ENCODE data around the gene NAA60.

Gene NAA60

DNA sequence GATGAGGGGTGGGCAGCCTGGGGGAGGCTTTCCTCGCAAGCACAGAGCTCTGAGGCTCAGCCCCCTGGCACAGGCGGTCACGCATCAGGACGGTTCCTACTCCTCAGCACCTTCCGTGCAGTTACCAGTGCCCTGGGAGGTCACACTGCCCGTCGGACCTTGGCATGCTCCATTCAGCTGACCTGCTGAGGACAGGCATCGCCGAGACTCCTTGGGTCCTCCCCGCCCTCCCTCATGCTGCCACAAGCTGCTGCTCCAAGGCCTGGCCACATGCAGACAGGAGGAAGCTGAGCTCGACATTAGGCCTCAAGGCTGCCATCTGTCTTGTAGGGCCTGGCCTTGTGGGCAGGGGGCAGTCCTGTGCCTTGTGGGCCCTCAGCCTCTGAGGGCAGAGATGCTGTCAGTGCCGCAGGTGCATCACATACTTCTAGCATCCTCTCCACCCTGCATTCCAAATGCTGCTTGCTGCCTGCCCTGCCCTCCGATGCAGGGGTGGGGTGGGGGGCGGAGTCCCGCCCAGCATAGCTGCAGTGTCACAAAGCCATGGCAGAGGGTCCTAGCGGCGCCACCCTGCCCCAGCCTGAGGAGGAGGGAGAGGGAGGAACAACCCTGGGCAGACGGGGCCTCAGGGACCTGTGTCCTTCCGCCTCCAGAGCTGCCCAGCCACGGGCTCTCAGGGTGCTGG is 42.5 kb downstream of the NAA60 start:
- TF ChIP-seq POLR2AphosphoS5 (IDR thresholded peaks at IDR 0.05; ENCODE audit: low read depth, low read length): no peak

DNA sequence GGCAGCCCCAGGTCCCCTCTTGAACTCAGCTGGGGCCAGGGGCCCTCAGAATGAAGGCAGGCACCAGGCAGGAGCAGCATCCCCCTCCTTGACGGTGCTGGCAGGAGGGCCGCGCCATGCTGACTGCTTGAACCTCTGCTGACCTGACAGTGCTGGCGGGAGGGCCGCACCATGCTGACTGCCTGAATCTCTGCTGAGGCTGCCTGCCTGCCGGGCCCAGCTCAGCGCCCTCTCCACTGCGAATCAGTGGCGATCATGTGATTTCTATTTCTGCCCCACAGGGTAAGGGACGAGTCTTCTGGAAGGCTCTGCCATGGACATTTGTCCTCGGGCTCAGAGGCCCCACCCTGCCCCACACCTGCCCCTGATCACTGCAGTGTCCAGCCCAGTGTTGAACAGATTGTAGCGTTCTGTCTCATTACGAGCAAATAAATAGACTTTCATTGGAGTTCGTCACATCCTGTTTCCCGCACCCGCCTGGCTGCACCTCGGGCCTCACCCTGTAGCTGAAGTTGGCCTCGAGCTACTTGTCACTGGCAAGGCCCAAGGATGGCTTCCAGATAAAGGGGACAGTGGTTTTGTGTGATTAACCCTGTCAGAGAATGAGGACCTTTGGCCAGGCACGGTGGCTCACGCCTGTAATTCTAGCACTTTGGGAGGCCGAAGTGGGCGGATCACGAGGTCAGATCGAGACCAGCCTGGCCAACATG is 43.2 kb downstream of the NAA60 start:
- TF ChIP-seq POLR2AphosphoS5 (IDR thresholded peaks at IDR 0.05; ENCODE audit: low read depth, low read length) (no peak), TAF1 (IDR thresholded peaks at IDR 0.05; ENCODE audit: borderline replicate concordance, insufficient read depth, low read length) (no peak), FOXP2 (optimal IDR thresholded peaks at IDR 0.05; ENCODE audit: borderline replicate concordance, extremely low read depth, extremely low read length, insufficient read depth) (no peak), SIN3A (IDR thresholded peaks at IDR 0.05; ENCODE audit: borderline replicate concordance, insufficient read depth, low read length) (no peak)
- TF ChIP-seq, protein P1, sequence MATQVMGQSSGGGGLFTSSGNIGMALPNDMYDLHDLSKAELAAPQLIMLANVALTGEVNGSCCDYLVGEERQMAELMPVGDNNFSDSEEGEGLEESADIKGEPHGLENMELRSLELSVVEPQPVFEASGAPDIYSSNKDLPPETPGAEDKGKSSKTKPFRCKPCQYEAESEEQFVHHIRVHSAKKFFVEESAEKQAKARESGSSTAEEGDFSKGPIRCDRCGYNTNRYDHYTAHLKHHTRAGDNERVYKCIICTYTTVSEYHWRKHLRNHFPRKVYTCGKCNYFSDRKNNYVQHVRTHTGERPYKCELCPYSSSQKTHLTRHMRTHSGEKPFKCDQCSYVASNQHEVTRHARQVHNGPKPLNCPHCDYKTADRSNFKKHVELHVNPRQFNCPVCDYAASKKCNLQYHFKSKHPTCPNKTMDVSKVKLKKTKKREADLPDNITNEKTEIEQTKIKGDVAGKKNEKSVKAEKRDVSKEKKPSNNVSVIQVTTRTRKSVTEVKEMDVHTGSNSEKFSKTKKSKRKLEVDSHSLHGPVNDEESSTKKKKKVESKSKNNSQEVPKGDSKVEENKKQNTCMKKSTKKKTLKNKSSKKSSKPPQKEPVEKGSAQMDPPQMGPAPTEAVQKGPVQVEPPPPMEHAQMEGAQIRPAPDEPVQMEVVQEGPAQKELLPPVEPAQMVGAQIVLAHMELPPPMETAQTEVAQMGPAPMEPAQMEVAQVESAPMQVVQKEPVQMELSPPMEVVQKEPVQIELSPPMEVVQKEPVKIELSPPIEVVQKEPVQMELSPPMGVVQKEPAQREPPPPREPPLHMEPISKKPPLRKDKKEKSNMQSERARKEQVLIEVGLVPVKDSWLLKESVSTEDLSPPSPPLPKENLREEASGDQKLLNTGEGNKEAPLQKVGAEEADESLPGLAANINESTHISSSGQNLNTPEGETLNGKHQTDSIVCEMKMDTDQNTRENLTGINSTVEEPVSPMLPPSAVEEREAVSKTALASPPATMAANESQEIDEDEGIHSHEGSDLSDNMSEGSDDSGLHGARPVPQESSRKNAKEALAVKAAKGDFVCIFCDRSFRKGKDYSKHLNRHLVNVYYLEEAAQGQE (IDR thresholded peaks at IDR 0.05; ENCODE audit: insufficient read depth in 1 of 2, low read depth in 2 of 2, low read length in 2 of 2): no peak

DNA sequence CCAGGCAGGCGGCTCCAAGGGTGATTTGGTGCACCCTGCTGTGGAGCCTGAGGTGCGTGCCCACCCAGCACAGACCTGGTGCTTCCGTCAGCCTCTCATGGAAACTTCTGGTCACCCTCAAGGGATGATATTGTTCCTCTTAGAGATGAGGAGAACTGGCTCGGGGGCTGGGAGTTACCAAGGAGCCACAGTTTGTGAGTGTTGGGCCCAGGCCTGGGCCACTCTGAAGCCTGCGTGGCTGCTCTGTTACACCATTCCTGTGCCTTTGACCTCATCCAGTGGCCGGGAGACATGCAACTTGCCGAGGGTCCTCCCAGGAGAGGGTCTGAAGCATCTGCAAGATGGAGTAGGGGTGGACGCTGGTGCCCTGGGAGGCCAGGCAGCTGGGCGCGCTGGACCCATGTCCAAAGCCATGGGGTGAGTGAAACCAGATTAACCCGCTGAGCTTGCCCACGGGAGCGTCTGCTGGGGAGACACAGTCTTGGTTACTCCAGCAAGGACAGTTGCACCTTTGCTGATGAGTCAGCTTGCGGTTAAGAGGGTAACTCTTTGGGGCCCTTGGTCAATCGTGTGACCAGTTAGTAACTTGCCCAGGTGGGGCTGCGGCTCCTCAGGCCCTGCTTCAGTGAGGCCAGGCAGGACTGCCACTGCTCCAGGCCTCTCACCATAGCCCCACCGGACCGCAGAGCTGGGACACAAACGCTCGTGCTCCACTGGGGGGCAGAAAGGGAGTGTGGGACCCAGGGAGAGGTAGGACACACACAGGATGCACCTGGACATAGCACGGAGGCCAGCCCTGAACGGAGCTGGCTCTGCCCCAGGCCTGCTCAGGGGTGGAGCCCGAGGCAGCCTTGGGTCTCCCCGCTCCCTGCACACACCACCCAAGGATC is 44.3 kb downstream of the NAA60 start:
- no peak for TF ChIP-seq FOXP2 (optimal IDR thresholded peaks at IDR 0.05; ENCODE audit: borderline replicate concordance, extremely low read depth, extremely low read length, insufficient read depth)
- no peak for TF ChIP-seq SIN3A (IDR thresholded peaks at IDR 0.05; ENCODE audit: borderline replicate concordance, insufficient read depth, low read length)
- no peak for TF ChIP-seq POLR2AphosphoS5 (IDR thresholded peaks at IDR 0.05; ENCODE audit: low read depth, low read length)
- TF ChIP-seq, protein P1 (IDR thresholded peaks at IDR 0.05; ENCODE audit: insufficient read depth in 1 of 2, low read depth in 2 of 2, low read length in 2 of 2): no peak
- TF ChIP-seq TAF1 (IDR thresholded peaks at IDR 0.05; ENCODE audit: borderline replicate concordance, insufficient read depth, low read length): no peak

DNA sequence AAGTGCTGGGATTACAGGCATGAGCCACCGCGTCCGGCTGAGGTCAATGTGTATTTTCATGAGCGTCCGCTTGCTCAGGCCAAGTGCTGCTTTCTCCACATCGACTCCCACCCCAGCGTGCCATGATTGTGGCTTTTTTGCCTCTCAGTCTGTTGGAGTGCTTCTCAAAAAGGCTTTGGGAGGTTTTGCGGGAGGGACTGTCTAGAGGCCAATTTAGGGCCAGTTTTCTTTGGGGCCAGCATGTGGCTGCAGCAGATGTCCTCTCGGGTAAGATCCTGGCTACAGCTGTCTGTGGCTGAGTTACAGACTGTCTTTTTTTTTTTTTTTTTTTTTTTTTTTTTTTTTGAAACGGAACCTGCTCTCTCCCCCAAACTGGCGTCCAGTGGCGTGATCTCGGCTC is 45.3 kb downstream of the NAA60 start:
- TF ChIP-seq SIN3A (IDR thresholded peaks at IDR 0.05; ENCODE audit: borderline replicate concordance, insufficient read depth, low read length) (no peak), FOXP2 (optimal IDR thresholded peaks at IDR 0.05; ENCODE audit: borderline replicate concordance, extremely low read depth, extremely low read length, insufficient read depth) (no peak), TAF1 (IDR thresholded peaks at IDR 0.05; ENCODE audit: borderline replicate concordance, insufficient read depth, low read length) (no peak), POLR2AphosphoS5 (IDR thresholded peaks at IDR 0.05; ENCODE audit: low read depth, low read length) (no peak)
- TF ChIP-seq, protein P1 (IDR thresholded peaks at IDR 0.05; ENCODE audit: insufficient read depth in 1 of 2, low read depth in 2 of 2, low read length in 2 of 2): no peak

DNA sequence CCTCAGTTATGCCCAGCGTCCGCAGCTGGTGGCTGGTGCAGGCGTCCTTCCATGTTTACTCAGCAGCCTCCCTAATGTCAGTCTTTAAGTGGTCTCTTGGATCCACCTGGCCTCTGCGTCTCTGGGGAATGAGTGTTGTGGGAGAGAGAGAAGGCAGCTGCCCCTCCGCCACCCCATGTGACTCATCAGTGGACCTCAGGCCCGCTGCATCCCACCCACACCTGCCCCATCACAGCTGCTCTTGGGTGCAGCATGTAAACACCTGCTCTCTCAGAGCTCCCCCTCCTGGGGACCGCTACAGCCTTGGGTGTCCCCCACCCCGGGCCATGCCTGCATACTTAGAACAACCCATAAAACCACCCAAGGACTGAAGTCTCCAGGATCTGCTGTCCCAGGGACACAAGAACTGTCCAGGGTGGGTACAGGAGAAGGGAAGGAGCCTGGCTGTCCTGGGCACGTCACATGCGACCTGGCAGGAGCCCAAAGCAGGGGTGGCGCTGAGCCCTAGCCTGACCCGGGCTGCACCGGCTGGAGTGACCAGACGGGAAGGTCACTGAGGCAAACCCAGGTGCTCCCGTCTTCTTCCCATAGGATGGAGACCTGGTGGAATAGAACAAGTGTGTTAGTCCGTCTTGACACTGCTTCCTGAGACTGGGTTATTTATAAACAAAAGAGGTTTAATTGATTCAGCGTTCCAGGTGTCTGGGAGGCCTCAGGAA is 47.6 kb downstream of the NAA60 start:
- no peak for TF ChIP-seq TAF1 (IDR thresholded peaks at IDR 0.05; ENCODE audit: borderline replicate concordance, insufficient read depth, low read length)
- TF ChIP-seq, protein P1 (IDR thresholded peaks at IDR 0.05; ENCODE audit: insufficient read depth in 1 of 2, low read depth in 2 of 2, low read length in 2 of 2): no peak
- TF ChIP-seq POLR2AphosphoS5 (IDR thresholded peaks at IDR 0.05; ENCODE audit: low read depth, low read length): no peak
- TF ChIP-seq FOXP2 (optimal IDR thresholded peaks at IDR 0.05; ENCODE audit: borderline replicate concordance, extremely low read depth, extremely low read length, insufficient read depth): no peak
- TF ChIP-seq SIN3A (IDR thresholded peaks at IDR 0.05; ENCODE audit: borderline replicate concordance, insufficient read depth, low read length): no peak

All from PFSK-1 (cell line).